ENCODE data around the gene SKOR1. TPM values are rescaled to one million over a fixed set of nuclear protein-coding genes. Genes with fewer than 3 reads are reported as not detected.

SKOR1 gene
- total and polyA plus RNA-seq, 2 experiments from 2014 or later, result 0.11 TPM; not detected in 1

DNA sequence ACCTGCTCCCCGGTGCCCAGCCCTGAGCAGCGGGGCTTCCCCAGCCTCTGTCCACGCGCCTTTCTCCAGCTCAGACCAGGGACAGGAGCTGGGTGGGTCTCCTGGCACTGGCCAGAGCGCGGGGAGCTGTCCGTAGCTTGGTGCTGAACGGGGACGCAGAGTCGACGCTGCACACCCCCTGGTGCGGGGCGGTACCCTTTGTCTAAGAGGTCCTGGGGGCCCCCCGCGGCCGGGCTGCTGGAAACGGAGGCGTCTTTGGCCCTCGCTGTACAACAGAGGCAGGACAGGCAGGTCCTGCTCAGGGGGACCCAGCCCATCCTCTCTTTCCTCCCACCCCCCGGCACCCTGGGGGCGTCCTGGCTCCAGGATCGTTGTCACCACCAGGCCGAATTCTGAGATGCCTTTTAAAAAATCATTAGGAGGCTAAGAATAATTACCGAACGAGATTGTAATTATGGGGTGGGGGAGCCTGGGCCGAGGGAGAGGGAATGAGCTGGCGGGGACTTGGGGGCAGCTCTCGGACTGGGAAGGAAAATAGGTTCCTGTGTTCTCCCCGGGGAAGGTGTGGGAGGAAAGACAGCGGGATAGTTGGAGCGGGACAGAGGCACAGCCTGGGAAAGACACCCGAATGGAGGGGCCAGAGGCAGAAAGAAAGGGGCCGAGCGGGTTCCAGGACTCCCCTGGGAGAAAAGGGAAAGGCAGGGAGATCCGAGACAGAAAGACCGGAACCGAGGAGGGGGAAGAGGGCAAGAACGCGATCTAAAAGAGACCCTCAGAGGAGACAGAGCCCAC, 4.1 kb upstream of the SKOR1 start:
- no peaks in the 10 kb centered on the region for H3K79me2 ChIP-seq (ENCODE audit: insufficient read depth)
- no peaks in the 10 kb centered on the region for H3K9me2 ChIP-seq (ENCODE audit: insufficient read depth)
- H3K27ac ChIP-seq, result no peak overlapping the region
- in situ Hi-C loops (cut with MboI), result no loop called here
- H3K36me3 ChIP-seq (ENCODE audit: low read depth), result no peaks in the 10 kb centered on the region
- no peaks in the 10 kb centered on the region for H3F3A ChIP-seq (ENCODE audit: insufficient read depth)
- H3K9ac ChIP-seq, result no peak overlapping the region
- H3K4me3 ChIP-seq, result no peak overlapping the region
- H3K4me2 ChIP-seq (ENCODE audit: unreplicated experiment), result no peak overlapping the region
- H4K20me1 ChIP-seq (ENCODE audit: insufficient read depth), result no peaks in the 10 kb centered on the region
- TF ChIP-seq EZH2phosphoT487 (IDR thresholded peaks at IDR 0.05; ENCODE audit: insufficient read depth, low read depth) (no peak), EZH2 (IDR thresholded peaks at IDR 0.05; ENCODE audit: insufficient read depth, poor library complexity, severe bottlenecking) (no peak)
- WGBS, 2 experiments (ENCODE audit: low coverage in 1 of 2, low lambda C conversion rate in 2 of 2, missing lambda C conversion rate in 2 of 2), result 6 to 9% methylated on average over 35 to 39 of the region's 39 CpGs
- H3K9me3 ChIP-seq (ENCODE audit: low read depth), result no peaks in the 10 kb centered on the region
- H3K27me3 ChIP-seq (replicated peaks; ENCODE audit: insufficient read depth), result peaks cover 67% of the 10 kb centered on the region
- DNase-seq, result peak; percentile 66
- no peaks in the 10 kb centered on the region for H3K4me1 ChIP-seq (ENCODE audit: insufficient read depth)
- no peak overlapping the region for H2AFZ ChIP-seq

DNA sequence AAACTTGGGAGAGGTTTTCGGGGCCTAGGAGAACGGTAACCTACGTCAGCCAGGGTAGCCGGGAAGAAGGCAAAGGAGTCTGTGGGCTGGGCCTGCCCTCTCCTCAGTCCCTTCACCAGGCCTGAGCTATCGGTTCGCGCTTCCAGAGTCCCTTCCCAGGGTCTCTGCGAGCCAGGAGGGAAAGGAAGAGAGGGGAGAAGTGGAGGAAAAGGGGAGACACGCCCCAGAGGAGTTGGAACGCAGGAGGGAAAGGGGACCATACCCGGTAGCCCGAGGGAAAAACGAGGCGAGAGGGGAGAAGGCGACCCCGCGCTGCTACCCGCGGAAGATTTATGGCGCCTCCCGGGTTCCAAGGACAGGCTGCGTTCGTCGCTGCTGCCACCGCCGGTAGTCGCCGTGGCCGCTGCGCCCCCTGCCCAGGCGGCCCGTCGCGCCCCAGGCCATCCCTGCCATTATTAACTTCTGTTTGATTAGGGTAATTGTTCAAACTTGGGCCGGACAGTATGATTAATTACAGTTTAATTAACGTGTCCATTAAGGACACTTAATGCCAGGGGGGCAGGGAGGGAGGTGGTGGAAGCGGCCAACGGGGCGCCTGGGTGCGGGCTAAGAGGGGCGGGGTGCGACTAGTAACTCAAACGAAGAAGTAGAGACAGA, 3.4 kb upstream of the SKOR1 start:
- Histone ChIP-seq H2AFZ (no peak overlapping the region), H3K27ac (no peak overlapping the region), H3K36me3 (ENCODE audit: low read depth) (no peaks in the 10 kb centered on the region), H3K4me1 (ENCODE audit: insufficient read depth) (no peaks in the 10 kb centered on the region), H3K9me3 (ENCODE audit: low read depth) (no peaks in the 10 kb centered on the region), H3K79me2 (ENCODE audit: insufficient read depth) (no peaks in the 10 kb centered on the region), H3K4me3 (no peak overlapping the region), H3K27me3 (replicated peaks; ENCODE audit: insufficient read depth) (peaks cover 74% of the 10 kb centered on the region), H3K4me2 (ENCODE audit: unreplicated experiment) (no peak overlapping the region), H3K9me2 (ENCODE audit: insufficient read depth) (no peaks in the 10 kb centered on the region), H4K20me1 (ENCODE audit: insufficient read depth) (no peaks in the 10 kb centered on the region), H3F3A (ENCODE audit: insufficient read depth) (no peaks in the 10 kb centered on the region), H3K9ac (no peak overlapping the region)
- in situ Hi-C loops (cut with MboI), result no loop called here
- 2% methylated on average over 42 to 43 of the region's 43 CpGs for WGBS, 2 experiments (ENCODE audit: low coverage in 1 of 2, low lambda C conversion rate in 2 of 2, missing lambda C conversion rate in 2 of 2)
- TF ChIP-seq EZH2 (IDR thresholded peaks at IDR 0.05; ENCODE audit: insufficient read depth, poor library complexity, severe bottlenecking) (no peak), EZH2phosphoT487 (IDR thresholded peaks at IDR 0.05; ENCODE audit: insufficient read depth, low read depth) (no peak)
- no peak for DNase-seq

DNA sequence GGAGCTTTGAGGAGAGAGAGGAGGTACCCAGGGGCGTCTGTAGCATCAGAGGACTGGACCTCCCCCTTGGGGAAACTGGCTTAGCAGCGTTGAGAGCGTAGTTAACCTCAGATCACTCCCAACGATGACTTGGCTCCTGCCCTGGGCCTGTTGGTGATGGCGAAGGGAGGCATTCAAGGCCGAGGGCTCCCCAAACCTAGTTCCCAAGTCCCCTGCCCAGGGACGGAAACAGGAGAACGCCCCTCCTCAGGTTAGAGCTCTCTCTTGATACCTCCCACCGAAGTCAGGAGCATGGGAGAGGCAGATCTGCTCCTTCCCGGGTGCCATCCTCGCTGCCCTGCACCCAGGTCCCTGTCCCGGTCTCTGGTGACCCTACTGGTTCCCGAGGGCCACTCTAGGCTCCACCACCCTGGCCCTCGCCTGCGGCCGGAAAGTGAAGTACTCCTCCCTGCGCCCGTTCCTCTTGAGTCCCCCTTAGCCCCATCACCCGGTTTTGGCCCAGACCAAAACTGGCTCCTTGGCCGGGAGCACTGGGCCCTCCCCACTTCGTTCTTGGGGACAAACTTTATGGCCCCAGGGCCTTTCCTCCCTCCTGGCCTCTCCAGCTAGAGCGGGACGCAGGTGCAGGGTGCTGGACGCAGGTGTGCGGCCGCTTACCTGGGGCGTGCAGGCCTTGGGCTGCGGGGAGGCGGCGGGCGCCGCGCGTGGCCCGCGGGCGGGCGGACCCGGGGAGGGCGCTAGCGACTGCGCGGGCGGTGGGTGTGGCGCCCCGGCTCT, 2.6 kb upstream of the SKOR1 start:
- WGBS, 2 experiments (ENCODE audit: low coverage in 1 of 2, low lambda C conversion rate in 2 of 2, missing lambda C conversion rate in 2 of 2), result 4 to 6% methylated on average over 23 to 40 of the region's 46 CpGs
- Histone ChIP-seq H3K4me1 (ENCODE audit: insufficient read depth) (no peaks in the 10 kb centered on the region), H3K27ac (no peak overlapping the region), H3K79me2 (ENCODE audit: insufficient read depth) (no peaks in the 10 kb centered on the region), H4K20me1 (ENCODE audit: insufficient read depth) (no peaks in the 10 kb centered on the region), H3K9ac (no peak overlapping the region), H2AFZ (no peak overlapping the region), H3K9me2 (ENCODE audit: insufficient read depth) (no peaks in the 10 kb centered on the region), H3K9me3 (ENCODE audit: low read depth) (no peaks in the 10 kb centered on the region), H3K4me2 (ENCODE audit: unreplicated experiment) (no peak overlapping the region), H3K4me3 (no peak overlapping the region), H3K36me3 (ENCODE audit: low read depth) (no peaks in the 10 kb centered on the region), H3F3A (ENCODE audit: insufficient read depth) (no peaks in the 10 kb centered on the region), H3K27me3 (replicated peaks; ENCODE audit: insufficient read depth) (peaks cover 79% of the 10 kb centered on the region)
- no peak; the same call in 1 of the 2 replicates for TF ChIP-seq EZH2phosphoT487 (IDR thresholded peaks at IDR 0.05; ENCODE audit: insufficient read depth, low read depth)
- peak; percentile 91 for TF ChIP-seq EZH2 (IDR thresholded peaks at IDR 0.05; ENCODE audit: insufficient read depth, poor library complexity, severe bottlenecking)
- in situ Hi-C loops (cut with MboI), result no loop called here
- no peak for DNase-seq

Data from GM23248 (cell line).